Embryonic facial prominence (tissue), 1 donor: ENCODE results near the gene NCOA3.

ENCODE experiments used
- DNase-seq: peaks from one replicate; pipeline ENCODE4 v3.0.0-alpha.2; 2016; ENCODE audit errors: extremely low spot score

The NCOA3 gene

DNA sequence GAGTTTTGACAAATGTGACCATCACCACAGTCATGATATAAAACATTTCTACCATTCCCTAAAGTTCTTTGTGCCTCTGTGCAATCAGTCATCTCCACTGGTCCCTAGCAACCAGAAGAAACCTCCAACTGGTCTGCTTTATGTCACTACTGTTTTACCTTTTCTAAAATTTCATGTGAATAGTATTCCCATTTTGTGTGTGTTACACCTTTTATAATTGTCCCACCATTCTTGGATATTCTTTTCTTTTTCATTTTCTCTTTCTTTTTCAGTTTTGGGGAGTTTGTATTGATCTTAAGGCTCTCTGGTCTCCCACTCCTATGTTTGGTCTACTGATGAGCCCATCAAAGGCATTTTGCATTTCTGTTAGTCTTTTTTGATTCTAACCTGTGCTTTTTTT lies 95.4 kb downstream of the NCOA3 start:
- no peak for DNase-seq

- no peak for DNase-seq
Measured at GRCh38 chr20:47598911-47599744, 97.4 kb downstream of the NCOA3 start.

GRCh38 chr20:47600967-47601547 lies 99.4 kb downstream of the NCOA3 start:
- DNase-seq = no peak

DNA sequence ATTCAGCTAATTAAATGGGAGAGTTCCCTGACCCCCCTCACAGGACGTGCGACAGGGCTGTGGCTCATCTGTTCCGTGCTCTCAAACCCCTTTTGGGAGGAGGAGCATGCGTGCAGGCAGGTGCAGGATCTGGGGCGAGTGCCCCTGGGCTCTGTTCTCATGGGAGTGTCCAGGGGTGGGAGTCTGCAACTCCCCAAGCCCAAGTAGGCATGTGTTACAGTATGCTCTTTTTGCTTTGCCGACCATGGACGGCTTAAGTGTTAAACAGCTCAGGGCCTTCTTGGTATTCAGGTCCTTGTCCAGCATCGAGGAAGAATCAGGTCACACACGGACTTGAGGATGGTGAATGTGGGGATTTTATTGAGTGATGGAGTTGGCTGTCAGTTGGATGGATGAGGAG lies 101.6 kb downstream of the NCOA3 start:
- DNase-seq = no peak

- no peak for DNase-seq
Measured at GRCh38 chr20:47605673-47606413, 104.2 kb downstream of the NCOA3 start.

- DNase-seq = no peak
Measured at GRCh38 chr20:47606414-47606982, 104.8 kb downstream of the NCOA3 start.

DNA sequence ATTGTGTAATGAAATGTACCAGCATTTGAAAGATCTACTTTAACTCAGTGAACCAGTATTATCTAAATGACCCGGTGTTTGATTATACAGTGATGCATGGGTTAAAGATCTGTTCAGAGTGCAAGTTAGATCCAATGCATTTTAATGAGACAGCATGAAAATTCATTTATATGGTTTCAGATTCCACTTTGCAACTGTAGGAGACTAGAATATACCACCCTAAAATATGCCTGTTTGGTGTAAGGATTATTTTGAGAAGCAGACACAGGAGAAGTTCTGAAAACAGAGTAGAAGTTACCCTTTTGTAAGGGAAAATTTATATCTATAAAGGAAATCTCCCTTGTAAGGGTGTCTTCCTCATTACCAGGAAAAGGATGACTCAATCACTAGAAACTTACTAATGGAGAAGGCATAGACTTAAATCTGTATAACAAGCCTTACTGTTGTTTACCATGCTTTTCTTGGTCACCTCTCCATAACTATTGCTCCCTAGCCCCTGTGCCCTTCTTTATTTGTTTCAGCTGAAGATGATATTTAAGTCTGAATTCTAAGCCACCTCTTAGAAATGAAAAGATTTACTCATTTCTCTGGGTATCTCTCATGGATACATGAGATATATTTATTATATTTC lies 105.4 kb downstream of the NCOA3 start:
- DNase-seq = no peak

GRCh38 chr20:47609001-47609400 lies 107.3 kb downstream of the NCOA3 start:
- DNase-seq = no peak

- DNase-seq = no peak
Measured at GRCh38 chr20:47610247-47610944, 108.7 kb downstream of the NCOA3 start.

DNA sequence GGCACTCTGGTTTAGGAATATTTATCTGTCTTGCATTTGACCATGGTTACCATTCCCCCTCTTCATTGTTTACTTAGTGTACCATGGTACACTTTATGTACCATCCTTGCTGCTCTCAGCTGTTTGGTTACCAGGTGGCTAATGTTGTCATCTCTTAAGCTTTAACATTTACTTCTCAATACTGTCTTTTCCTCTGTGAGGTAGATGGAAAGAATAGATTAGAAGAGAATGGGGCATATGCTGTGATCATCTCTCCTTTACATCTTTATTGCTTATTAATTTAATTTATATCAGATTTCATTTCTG lies 109.2 kb downstream of the NCOA3 start:
- no peak for DNase-seq

- no peak for DNase-seq
Measured at GRCh38 chr20:47611785-47612184, 110.1 kb downstream of the NCOA3 start.

- no peak for DNase-seq
Measured at GRCh38 chr20:47612670-47613069, 111.0 kb downstream of the NCOA3 start.

GRCh38 chr20:47614703-47615309 lies 113.1 kb downstream of the NCOA3 start:
- DNase-seq = no peak

DNA sequence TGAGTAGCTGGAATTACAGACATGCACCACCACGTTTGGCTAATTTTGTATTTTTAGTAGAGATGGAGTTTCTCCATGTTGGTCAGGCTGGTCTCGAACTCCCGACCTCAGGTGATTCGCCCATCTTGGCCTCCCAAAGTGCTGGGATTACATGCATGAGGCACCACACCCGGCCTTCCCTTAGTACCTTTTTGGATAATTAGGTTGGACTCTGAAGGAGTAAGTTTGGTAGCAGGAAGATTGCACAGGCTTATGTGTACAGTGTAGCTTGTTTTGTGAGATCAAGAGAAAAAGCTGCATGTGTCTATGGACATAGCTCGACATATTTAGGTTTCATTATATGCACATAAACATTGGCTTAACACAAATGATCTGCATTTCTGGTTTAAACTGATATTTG lies 116.8 kb downstream of the NCOA3 start:
- no peak for DNase-seq

DNA sequence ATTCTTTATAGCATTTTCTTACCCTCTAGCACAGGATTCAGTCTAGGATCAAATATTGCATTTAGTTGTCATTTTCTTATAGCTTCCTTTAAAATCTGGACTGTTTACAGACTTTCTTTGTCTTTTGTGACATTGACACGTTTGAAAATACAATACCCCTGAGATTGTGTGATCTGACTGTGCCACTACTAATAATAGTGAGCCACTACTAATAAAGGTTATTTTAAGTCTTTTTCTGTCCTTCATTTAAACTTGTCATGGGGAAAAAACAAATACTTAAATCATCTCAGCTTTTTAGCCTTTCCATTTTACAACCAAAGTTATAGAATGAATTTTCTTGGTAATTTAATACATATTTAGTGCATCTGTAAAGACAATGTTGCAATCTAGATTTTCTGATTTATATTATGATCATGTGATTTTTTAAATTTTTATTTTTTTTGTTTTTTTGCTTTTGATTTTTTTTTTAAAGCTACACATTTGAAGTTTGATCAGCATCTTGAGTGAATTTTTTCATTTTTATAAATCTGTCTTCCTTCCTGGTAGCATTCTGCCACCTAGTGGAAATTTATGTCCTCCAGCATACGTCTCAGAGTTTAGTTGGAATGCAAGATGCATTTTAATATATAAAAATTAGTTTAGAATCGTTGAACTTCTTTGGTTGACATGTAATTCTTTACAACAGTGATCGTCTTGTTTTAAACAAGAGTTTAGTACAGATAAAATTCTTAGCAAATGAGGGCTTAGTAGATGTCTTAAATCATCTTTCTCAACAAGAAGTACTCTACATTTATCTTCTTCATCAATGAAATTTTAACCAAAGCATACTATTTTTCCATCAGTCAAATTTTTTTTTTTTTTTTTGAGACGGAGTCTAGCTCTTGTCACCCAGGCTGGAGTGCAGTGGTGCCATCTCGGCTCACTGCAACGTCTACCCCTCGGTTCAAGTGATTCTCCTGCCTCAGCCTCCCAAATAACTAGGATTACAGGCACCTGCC lies 119.4 kb downstream of the NCOA3 start:
- DNase-seq = peak; percentile 73

DNA sequence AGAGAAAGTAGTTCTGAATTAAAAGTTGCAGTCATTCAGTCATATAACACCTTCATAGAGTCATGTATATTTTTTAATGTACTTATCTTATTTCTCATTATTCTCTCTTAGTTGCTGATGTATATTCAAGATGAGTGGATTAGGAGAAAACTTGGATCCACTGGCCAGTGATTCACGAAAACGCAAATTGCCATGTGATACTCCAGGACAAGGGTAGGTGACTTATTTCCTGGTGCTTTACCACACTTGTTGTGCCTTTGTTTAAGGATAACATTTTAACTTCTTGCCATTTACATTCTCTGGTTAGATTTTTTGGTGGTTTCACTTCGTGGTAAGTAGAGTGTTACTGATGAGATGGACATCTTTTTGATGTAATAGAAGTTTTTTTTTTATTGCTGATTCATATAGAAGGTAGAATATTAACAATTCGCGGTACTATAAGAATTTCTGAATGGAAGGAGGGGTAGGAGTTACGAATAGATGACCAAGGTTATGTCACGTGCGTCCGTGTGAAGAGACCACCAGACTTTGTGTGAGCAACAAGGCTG lies 120.5 kb downstream of the NCOA3 start:
- no peak for DNase-seq

- DNase-seq = no peak
Measured at GRCh38 chr20:47623206-47623605, 121.5 kb downstream of the NCOA3 start.

- no peak for DNase-seq
Measured at GRCh38 chr20:47627540-47627939, 125.9 kb downstream of the NCOA3 start.

GRCh38 chr20:47629907-47630306 lies 128.2 kb downstream of the NCOA3 start:
- DNase-seq = no peak

DNA sequence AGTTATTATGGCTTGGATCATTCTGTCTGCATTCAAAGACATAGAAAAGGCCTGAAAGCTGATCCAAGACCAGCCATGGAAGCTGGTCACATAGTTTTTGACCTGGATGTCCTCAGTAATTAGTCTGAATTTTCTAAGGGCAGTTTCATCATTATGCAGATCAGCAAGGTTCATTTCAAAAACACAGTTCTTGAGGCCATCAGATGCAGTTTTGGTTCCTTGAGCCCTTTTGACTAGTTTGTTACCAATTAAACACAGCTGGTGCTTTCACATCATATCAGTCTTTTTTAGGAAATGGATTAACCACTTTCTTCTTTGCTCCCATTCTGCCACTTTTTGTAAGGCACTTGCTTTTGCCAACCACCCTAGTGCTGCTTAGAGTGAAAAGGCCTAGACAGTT lies 129.4 kb downstream of the NCOA3 start:
- DNase-seq = no peak
